Measurements from ENCODE around the gene USHBP1. TPM values are rescaled to one million over a fixed set of nuclear protein-coding genes. Genes with fewer than 3 reads are reported as not detected.
A peak's percentile ranks its signal among the peaks of the same experiment; 100 is the strongest.

The USHBP1 gene
- total and polyA plus RNA-seq, 2 experiments from 2014 or later, result 4.0 to 5.6 TPM

DNA sequence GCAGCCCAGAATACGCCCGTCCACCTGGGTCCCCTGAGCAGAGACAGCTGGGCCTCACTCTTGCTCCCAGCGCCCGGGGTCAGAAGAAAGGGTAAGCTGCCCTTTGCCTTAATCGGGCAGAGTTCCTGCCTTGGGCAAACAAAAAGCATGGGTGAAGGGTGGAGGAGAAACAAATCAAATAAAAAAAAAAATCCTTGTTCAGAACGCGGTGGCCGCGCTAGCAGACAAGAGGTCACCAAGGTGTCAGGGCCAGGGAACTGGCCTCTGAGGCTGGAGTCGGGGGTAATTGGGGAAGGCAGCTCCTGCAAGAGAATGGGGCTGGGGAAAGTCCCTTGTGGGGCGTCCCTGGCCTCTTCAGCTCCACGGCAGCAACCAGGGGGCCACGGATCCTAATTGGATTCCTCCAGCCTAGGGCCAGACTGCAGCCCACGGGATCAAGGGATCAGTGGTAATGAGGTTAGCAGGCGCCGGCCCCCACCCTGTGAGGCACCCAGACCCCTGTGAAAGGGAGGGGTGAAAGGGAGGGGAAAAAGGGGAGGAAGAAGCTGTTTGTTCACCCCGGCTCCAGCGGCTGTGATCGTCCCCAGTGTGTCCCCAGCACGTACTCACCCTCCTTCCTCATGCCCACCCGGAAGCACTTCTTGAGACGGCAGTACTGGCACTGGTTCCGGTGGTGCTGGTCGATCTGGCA, 24.3 kb downstream of the USHBP1 start:
- Mint-ChIP-seq H3K27ac (peak overlapping the region; percentile 6; the same call in 1 of the 2 replicates), H3K9me3 (no peaks in the 10 kb centered on the region), H3K36me3 (ENCODE audit: low read depth) (peaks cover 23% of the 10 kb centered on the region), H3K4me1 (peaks cover 33% of the 10 kb centered on the region), H3K27me3 (ENCODE audit: insufficient read depth, low read depth, poor library complexity) (peaks cover 20% of the 10 kb centered on the region), H3K4me3 (no peak overlapping the region)
- Histone ChIP-seq H3K4me2 (no peak overlapping the region), H3K4me1 (ENCODE audit: insufficient read depth) (peaks cover 15% of the 10 kb centered on the region), H3K27me3 (ENCODE audit: insufficient read depth) (no peaks in the 10 kb centered on the region), H3K36me3 (ENCODE audit: insufficient read depth) (no peaks in the 10 kb centered on the region), H2AFZ (no peak overlapping the region), H3K79me2 (replicated peaks; ENCODE audit: insufficient read depth) (peaks cover 64% of the 10 kb centered on the region), H3K9me2 (ENCODE audit: insufficient read depth) (no peaks in the 10 kb centered on the region), H4K20me1 (replicated peaks; ENCODE audit: insufficient read depth) (peaks cover 15% of the 10 kb centered on the region; the same call in 1 of the 2 replicates), H3K27ac (ENCODE audit: low read depth) (0 out of 2 replicates have a peak overlapping the region, but pooled peaks have one; percentile 39), H3F3A (replicated peaks; ENCODE audit: low read depth) (peaks cover 36% of the 10 kb centered on the region), H3K4me3 (no peak overlapping the region)
- no peak for DNase-seq (ENCODE audit: low spot score)
- ATAC-seq, result no peak
- TF ChIP-seq, protein P1, sequence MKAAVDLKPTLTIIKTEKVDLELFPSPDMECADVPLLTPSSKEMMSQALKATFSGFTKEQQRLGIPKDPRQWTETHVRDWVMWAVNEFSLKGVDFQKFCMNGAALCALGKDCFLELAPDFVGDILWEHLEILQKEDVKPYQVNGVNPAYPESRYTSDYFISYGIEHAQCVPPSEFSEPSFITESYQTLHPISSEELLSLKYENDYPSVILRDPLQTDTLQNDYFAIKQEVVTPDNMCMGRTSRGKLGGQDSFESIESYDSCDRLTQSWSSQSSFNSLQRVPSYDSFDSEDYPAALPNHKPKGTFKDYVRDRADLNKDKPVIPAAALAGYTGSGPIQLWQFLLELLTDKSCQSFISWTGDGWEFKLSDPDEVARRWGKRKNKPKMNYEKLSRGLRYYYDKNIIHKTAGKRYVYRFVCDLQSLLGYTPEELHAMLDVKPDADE (IDR thresholded peaks at IDR 0.05), result no peak
- no peak for TF ChIP-seq CTCF (conservative IDR thresholded peaks at IDR 0.05; ENCODE audit: low read depth in 2 of 2)
- TF ChIP-seq ZNF462 (CRISPR knock-in tag; IDR thresholded peaks at IDR 0.05), result no peak
- TF ChIP-seq REST (IDR thresholded peaks at IDR 0.05; ENCODE audit: unreplicated experiment), result no peak
- TF ChIP-seq POLR2AphosphoS5 (IDR thresholded peaks at IDR 0.05; ENCODE audit: low read depth), result no peak
- no peak for TF ChIP-seq ZNF114 (CRISPR knock-in tag; IDR thresholded peaks at IDR 0.05)
- TF ChIP-seq STAT1 (IDR thresholded peaks at IDR 0.05; ENCODE audit: unreplicated experiment), result no peak
- no peak for TF ChIP-seq JUNB (IDR thresholded peaks at IDR 0.05; ENCODE audit: unreplicated experiment)
- no peak for TF ChIP-seq EZH2 (IDR thresholded peaks at IDR 0.05; ENCODE audit: low read depth, unreplicated experiment)

Measured in GM23338 (cell line).